HepG2 (cell line): ENCODE measurements around the gene PAQR7. TPM values are rescaled to one million over a fixed set of nuclear protein-coding genes. Genes with fewer than 3 reads are reported as not detected.
A peak's percentile ranks its signal among the peaks of the same experiment; 100 is the strongest.

Experiments
- AHR ChIP-seq: IDR thresholded peaks from 2 replicates; pipeline ENCODE4 v1.6.1; 2018; ENCODE audit warnings: missing genetic modification reagents, missing compliant biosample characterization
- ETV6 ChIP-seq: sonication (generic); formaldehyde crosslinking; conservative IDR thresholded peaks from 2 replicates; pipeline ENCODE4 v1.4.0; 2020; ENCODE audit warnings: missing genetic modification reagents
- KDM5B ChIP-seq: sonication (generic); formaldehyde crosslinking; IDR thresholded peaks from 2 replicates; pipeline ENCODE4 v1.4.0; 2020; ENCODE audit warnings: missing genetic modification reagents, mild to moderate bottlenecking, borderline replicate concordance
- MIXL1 ChIP-seq: IDR thresholded peaks from 2 replicates; pipeline ENCODE4 v1.6.1; 2016
- SKI ChIP-seq: fragments of 450-650 bp; IDR thresholded peaks from one replicate; pipeline ENCODE4 v1.6.1; 2018; ENCODE audit warnings: mild to moderate bottlenecking; ENCODE audit not compliant: partially characterized antibody
- SMC3 ChIP-seq: IDR thresholded peaks from 2 replicates; pipeline ENCODE4 v1.6.1; 2011; ENCODE audit warnings: low read length, improper control_type of control experiment
- YEATS2 ChIP-seq: sonication (generic); formaldehyde crosslinking; IDR thresholded peaks from 2 replicates; pipeline ENCODE4 v1.4.0; 2020; ENCODE audit warnings: missing genetic modification reagents, borderline replicate concordance
- YY1 ChIP-seq: IDR thresholded peaks from 2 replicates; pipeline ENCODE4 v1.6.1; 2011; ENCODE audit warnings: low read length, low read depth, moderate library complexity, mild to moderate bottlenecking; ENCODE audit not compliant: insufficient read depth, insufficient replicate concordance
- ZBTB42 ChIP-seq: sonication (generic); formaldehyde crosslinking; IDR thresholded peaks from 2 replicates; pipeline ENCODE4 v1.5.0; 2020; ENCODE audit warnings: mild to moderate bottlenecking, missing genetic modification reagents
- ZNF629 ChIP-seq: sonication (generic); formaldehyde crosslinking; conservative IDR thresholded peaks from 2 replicates; pipeline ENCODE4 v1.5.0; 2020; ENCODE audit warnings: missing genetic modification reagents
- ZNF883 ChIP-seq: sonication (generic); formaldehyde crosslinking; IDR thresholded peaks from 2 replicates; pipeline ENCODE4 v1.5.1; 2020; ENCODE audit warnings: mild to moderate bottlenecking, missing genetic modification reagents; ENCODE audit errors: not compliant biosample characterization
- polyA plus RNA-seq, 8 experiments: library from polyadenylated mRNA; depleted of rRNA in 3 of 8; stranded (reverse) in 7 of 8; unstranded in 1 of 8; fragments of >200 nt; fragmentation: Illumina TruSeq in 4 of 8; extraction: Trizol in 4 of 8; gene quantifications; 2 replicates each; pipeline versions ENCODE4 v1.2.1 to v1.2.3, GENCODE V29; 2011 to 2016; ENCODE audit warnings: low read depth in 4 of 8, missing spikeins in 1 of 8, mixed read lengths in 1 of 8; ENCODE audit not compliant: insufficient read depth in 1 of 8
- total RNA-seq, 5 experiments: library from RNA; depleted of rRNA; stranded (reverse); fragments of >200 nt; fragmentation: Illumina TruSeq; extraction: Trizol; gene quantifications; 2 replicates each; pipeline ENCODE4 v1.2.3, GENCODE V29; 2016; ENCODE audit warnings: low read depth in 1 of 5
- TF ChIP-seq, protein P1 (sequence below): sonication (generic); formaldehyde crosslinking; IDR thresholded peaks from 2 replicates; pipeline ENCODE4 v1.9.0; 2021; ENCODE audit warnings: missing genetic modification reagents, mild to moderate bottlenecking, borderline replicate concordance
- TF ChIP-seq, protein P2 (sequence below): sonication (generic); formaldehyde crosslinking; IDR thresholded peaks from 2 replicates; pipeline ENCODE4 v1.5.0; 2020; ENCODE audit warnings: missing genetic modification reagents
- TF ChIP-seq, protein P3 (sequence below): IDR thresholded peaks from 2 replicates; pipeline ENCODE4 v1.6.1; 2016; ENCODE audit warnings: missing compliant biosample characterization, missing genetic modification reagents, borderline replicate concordance
- TF ChIP-seq, protein P4 (sequence below): sonication (generic); formaldehyde crosslinking; IDR thresholded peaks from 2 replicates; pipeline ENCODE4 v1.5.0; 2020; ENCODE audit warnings: missing genetic modification reagents
- TF ChIP-seq, protein P5 (sequence below): sonication (generic); formaldehyde crosslinking; IDR thresholded peaks from 2 replicates; pipeline ENCODE4 v1.4.0; 2020; ENCODE audit warnings: missing genetic modification reagents, low read depth, mild to moderate bottlenecking, borderline replicate concordance
- TF ChIP-seq, protein P6 (sequence below): sonication (generic); formaldehyde crosslinking; IDR thresholded peaks from 2 replicates; pipeline ENCODE4 v1.8.1; 2023; ENCODE audit warnings: mild to moderate bottlenecking, moderate library complexity, missing genetic modification reagents
- TF ChIP-seq, protein P7 (sequence below), 2 experiments: sonication (generic) in 1 of 2; formaldehyde crosslinking in 1 of 2; IDR thresholded peaks; 2 replicates each; pipeline versions ENCODE4 v1.4.0 to v1.6.1; 2018 to 2020; ENCODE audit warnings: missing genetic modification reagents in 2 of 2, borderline replicate concordance in 1 of 2, low read depth in 1 of 2, mild to moderate bottlenecking in 1 of 2, missing biosample characterization in 1 of 2
- TF ChIP-seq, protein P8 (sequence below): IDR thresholded peaks from 2 replicates; pipeline ENCODE4 v1.6.1; 2016; ENCODE audit warnings: mild to moderate bottlenecking, missing biosample characterization, missing genetic modification reagents

Gene PAQR7
- total and polyA plus RNA-seq, 2 of the 13 experiments (the other 11 are each of a cell fraction or from before 2014, with no cell fraction given) = 13.2 to 16.6 TPM

DNA sequence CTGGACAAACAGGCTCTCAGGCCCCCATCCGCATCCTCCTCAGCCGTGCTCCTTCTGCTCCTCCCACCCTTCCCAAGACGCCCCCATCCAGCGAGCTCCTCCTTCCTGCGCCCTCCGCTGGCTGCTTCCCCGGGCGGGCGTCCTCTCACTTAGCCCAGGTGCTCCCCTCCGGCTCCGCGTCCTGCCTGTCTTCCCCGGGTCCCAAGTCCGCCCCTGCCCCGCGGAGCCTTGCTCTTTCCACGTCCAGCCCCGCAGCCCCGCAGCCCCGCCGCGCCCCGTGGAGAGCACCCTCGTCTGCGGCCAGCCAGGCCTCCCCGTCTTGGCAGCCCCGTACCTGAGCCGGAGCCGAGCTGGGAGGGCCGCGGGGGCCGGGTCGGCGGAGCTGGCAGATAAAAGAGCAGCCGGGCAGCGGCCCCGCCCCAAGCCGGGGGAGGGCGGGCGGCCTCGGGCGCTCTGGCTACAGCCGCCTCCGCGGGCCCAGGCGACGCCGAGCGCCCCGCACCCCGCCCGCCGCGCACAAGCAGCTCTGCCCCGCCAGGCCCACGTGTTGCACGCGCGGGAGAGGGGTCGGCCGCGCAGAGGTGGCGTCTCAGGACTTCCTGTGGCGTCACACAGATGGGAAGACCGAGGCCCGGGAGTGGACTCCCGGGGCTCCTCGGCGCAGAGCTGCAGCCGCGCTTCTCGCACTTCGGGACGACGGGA is at the start of gene PAQR7 (continued):
- TF ChIP-seq ZNF629 (CRISPR knock-in tag) (peak; percentile 69; the same call in 1 of the 2 replicates), YEATS2 (CRISPR knock-in tag) (no peak), MIXL1 (CRISPR knock-in tag) (peak; percentile 80), ZNF883 (CRISPR knock-in tag) (peak; percentile 86), KDM5B (CRISPR knock-in tag) (peak; percentile 92), ETV6 (CRISPR knock-in tag) (peak; percentile 78; the same call in 1 of the 2 replicates), ZBTB42 (CRISPR knock-in tag) (0 out of 2 replicates have a peak, but pooled peaks have one; percentile 43), SMC3 (no peak), YY1 (peak; percentile 19), AHR (CRISPR knock-in tag) (peak; percentile 55; the same call in 1 of the 2 replicates), SKI (peak; percentile 50)
- TF ChIP-seq, protein P1, sequence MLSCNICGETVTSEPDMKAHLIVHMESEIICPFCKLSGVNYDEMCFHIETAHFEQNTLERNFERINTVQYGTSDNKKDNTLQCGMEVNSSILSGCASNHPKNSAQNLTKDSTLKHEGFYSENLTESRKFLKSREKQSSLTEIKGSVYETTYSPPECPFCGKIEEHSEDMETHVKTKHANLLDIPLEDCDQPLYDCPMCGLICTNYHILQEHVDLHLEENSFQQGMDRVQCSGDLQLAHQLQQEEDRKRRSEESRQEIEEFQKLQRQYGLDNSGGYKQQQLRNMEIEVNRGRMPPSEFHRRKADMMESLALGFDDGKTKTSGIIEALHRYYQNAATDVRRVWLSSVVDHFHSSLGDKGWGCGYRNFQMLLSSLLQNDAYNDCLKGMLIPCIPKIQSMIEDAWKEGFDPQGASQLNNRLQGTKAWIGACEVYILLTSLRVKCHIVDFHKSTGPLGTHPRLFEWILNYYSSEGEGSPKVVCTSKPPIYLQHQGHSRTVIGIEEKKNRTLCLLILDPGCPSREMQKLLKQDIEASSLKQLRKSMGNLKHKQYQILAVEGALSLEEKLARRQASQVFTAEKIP (CRISPR knock-in tag) = no peak
- TF ChIP-seq, protein P2, sequence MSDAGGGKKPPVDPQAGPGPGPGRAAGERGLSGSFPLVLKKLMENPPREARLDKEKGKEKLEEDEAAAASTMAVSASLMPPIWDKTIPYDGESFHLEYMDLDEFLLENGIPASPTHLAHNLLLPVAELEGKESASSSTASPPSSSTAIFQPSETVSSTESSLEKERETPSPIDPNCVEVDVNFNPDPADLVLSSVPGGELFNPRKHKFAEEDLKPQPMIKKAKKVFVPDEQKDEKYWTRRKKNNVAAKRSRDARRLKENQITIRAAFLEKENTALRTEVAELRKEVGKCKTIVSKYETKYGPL (CRISPR knock-in tag) = peak; percentile 73; the same call in 1 of the 2 replicates
- TF ChIP-seq, protein P3, sequence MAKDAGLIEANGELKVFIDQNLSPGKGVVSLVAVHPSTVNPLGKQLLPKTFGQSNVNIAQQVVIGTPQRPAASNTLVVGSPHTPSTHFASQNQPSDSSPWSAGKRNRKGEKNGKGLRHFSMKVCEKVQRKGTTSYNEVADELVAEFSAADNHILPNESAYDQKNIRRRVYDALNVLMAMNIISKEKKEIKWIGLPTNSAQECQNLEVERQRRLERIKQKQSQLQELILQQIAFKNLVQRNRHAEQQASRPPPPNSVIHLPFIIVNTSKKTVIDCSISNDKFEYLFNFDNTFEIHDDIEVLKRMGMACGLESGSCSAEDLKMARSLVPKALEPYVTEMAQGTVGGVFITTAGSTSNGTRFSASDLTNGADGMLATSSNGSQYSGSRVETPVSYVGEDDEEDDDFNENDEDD (CRISPR knock-in tag) = peak; percentile 98
- TF ChIP-seq, protein P4, sequence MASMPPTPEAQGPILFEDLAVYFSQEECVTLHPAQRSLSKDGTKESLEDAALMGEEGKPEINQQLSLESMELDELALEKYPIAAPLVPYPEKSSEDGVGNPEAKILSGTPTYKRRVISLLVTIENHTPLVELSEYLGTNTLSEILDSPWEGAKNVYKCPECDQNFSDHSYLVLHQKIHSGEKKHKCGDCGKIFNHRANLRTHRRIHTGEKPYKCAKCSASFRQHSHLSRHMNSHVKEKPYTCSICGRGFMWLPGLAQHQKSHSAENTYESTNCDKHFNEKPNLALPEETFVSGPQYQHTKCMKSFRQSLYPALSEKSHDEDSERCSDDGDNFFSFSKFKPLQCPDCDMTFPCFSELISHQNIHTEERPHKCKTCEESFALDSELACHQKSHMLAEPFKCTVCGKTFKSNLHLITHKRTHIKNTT = no peak
- TF ChIP-seq, protein P5, sequence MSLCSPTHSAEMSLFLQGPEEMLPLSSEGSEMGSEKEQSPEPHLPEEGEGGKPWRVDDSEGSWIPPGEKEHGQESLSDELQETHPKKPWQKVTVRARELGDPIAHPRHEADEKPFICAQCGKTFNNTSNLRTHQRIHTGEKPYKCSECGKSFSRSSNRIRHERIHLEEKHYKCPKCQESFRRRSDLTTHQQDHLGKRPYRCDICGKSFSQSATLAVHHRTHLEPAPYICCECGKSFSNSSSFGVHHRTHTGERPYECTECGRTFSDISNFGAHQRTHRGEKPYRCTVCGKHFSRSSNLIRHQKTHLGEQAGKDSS (CRISPR knock-in tag) = peak; percentile 45; the same call in 1 of the 2 replicates
- TF ChIP-seq, protein P6, sequence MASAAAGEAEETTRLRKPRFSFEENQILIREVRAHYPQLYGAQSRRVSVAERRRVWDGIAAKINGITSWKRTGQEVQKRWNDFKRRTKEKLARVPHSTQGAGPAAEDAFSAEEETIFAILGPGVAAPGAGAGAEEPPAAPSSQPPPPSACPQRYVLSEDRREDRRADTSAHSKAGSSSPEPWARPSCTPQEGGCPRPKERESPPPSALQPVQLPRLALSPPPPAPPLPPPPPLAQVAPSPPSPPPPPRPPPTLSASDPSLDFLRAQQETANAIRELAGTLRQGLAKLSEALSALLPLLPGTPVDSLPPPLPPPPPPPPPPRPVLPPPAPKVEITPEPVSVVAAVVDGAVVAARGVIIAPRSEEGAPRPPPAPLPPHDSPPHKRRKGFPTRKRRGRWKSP (CRISPR knock-in tag) = peak; percentile 67; the same call in 1 of the 2 replicates
- TF ChIP-seq, protein P7, sequence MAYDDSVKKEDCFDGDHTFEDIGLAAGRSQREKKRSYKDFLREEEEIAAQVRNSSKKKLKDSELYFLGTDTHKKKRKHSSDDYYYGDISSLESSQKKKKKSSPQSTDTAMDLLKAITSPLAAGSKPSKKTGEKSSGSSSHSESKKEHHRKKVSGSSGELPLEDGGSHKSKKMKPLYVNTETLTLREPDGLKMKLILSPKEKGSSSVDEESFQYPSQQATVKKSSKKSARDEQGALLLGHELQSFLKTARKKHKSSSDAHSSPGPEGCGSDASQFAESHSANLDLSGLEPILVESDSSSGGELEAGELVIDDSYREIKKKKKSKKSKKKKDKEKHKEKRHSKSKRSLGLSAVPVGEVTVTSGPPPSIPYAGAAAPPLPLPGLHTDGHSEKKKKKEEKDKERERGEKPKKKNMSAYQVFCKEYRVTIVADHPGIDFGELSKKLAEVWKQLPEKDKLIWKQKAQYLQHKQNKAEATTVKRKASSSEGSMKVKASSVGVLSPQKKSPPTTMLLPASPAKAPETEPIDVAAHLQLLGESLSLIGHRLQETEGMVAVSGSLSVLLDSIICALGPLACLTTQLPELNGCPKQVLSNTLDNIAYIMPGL (CRISPR knock-in tag; IDR thresholded peaks at IDR 0.05; ENCODE audit: borderline replicate concordance in 1 of 2, low read depth in 1 of 2) = peak; percentile 73 to 84; a peak in 3 of 4 replicates
- TF ChIP-seq, protein P8, sequence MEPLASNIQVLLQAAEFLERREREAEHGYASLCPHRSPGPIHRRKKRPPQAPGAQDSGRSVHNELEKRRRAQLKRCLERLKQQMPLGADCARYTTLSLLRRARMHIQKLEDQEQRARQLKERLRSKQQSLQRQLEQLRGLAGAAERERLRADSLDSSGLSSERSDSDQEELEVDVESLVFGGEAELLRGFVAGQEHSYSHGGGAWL (CRISPR knock-in tag) = peak; percentile 91
